Hepatocyte (in vitro differentiated cells): ENCODE data around the gene KCNA5. TPM values are rescaled to one million over a fixed set of nuclear protein-coding genes. Genes with fewer than 3 reads are reported as not detected.

ENCODE experiments used
- DNase-seq: peaks from one replicate; pipeline ENCODE4 v3.0.0-alpha.2; 2016; ENCODE audit warnings: low spot score
- H2AFZ ChIP-seq: fragments of 200-600 bp; sonication (generic); 2 replicates; pipeline ENCODE4 v1.6.0; 2016; ENCODE audit warnings: antibody characterized with exemption, mild to moderate bottlenecking
- H3K27ac ChIP-seq: fragments of 200-600 bp; sonication (generic); 2 replicates; pipeline ENCODE4 v1.5.1; 2016; ENCODE audit warnings: mild to moderate bottlenecking
- H3K27me3 ChIP-seq: fragments of 200-600 bp; sonication (generic); 2 replicates; pipeline ENCODE4 v1.6.1; 2016
- H3K36me3 ChIP-seq: fragments of 200-600 bp; sonication (generic); replicated peaks from 2 replicates; pipeline ENCODE4 v1.5.1; 2016; ENCODE audit warnings: low read depth; ENCODE audit not compliant: insufficient read depth
- H3K4me1 ChIP-seq: fragments of 200-600 bp; sonication (generic); 2 replicates; pipeline ENCODE4 v1.5.1; 2016; ENCODE audit warnings: mild to moderate bottlenecking, moderate library complexity; ENCODE audit not compliant: insufficient read depth
- H3K4me2 ChIP-seq: fragments of 200-600 bp; sonication (generic); 2 replicates; pipeline ENCODE4 v1.6.0; 2016
- H3K4me3 ChIP-seq: fragments of 200-600 bp; sonication (generic); 2 replicates; pipeline ENCODE4 v1.5.1; 2016; ENCODE audit warnings: mild to moderate bottlenecking
- H3K79me2 ChIP-seq: fragments of 200-600 bp; sonication (generic); 2 replicates; pipeline ENCODE4 v1.6.0; 2017; ENCODE audit warnings: mild to moderate bottlenecking
- H3K9me2 ChIP-seq: fragments of 200-600 bp; sonication (generic); replicated peaks from 2 replicates; pipeline ENCODE4 v1.6.0; 2017; ENCODE audit warnings: mild to moderate bottlenecking; ENCODE audit not compliant: insufficient read depth
- H3K9me3 ChIP-seq: fragments of 200-600 bp; sonication (generic); 2 replicates; pipeline ENCODE4 v1.5.1; 2016; ENCODE audit warnings: low read depth, mild to moderate bottlenecking
- H4K20me1 ChIP-seq: fragments of 200-600 bp; sonication (generic); 2 replicates; pipeline ENCODE4 v1.6.0; 2016; ENCODE audit warnings: mild to moderate bottlenecking; ENCODE audit not compliant: insufficient read depth, poor library complexity, severe bottlenecking
- CTCF ChIP-seq: fragments of 200-600 bp; sonication (generic); IDR thresholded peaks from 2 replicates; pipeline ENCODE4 v1.5.1; 2016; ENCODE audit warnings: antibody characterized with exemption, mild to moderate bottlenecking; ENCODE audit not compliant: poor library complexity
- EZH2 ChIP-seq: fragments of 200-600 bp; sonication (generic); IDR thresholded peaks from 2 replicates; pipeline ENCODE4 v1.6.1; 2016; ENCODE audit warnings: antibody characterized with exemption, mild to moderate bottlenecking, borderline replicate concordance
- EZH2phosphoT487 ChIP-seq: fragments of 200-600 bp; sonication (generic); IDR thresholded peaks from one replicate; pipeline ENCODE4 v1.6.1; 2018; ENCODE audit warnings: antibody characterized with exemption, mild to moderate bottlenecking, low read depth, moderate library complexity; ENCODE audit not compliant: unreplicated experiment, severe bottlenecking
- WGBS: methylation state at CpG from one replicate; pipeline ENCODE4 v1.1.6; 2016; ENCODE audit warnings: low lambda C conversion rate; ENCODE audit errors: missing lambda C conversion rate; 5-methylcytosine and 5-hydroxymethylcytosine counted together
- polyA plus RNA-seq: library from polyadenylated mRNA; unstranded; fragments of >200 nt; fragmentation: Nextera tagmentation; extraction: Ambion mirVana; gene quantifications from 2 replicates; pipeline ENCODE4 v1.2.1, GENCODE V29; 2016
- total RNA-seq: library from RNA; depleted of rRNA; stranded (reverse); fragments of >200 nt; gene quantifications from 2 replicates; pipeline ENCODE4 v1.2.3, GENCODE V29; 2014

The KCNA5 gene
- total and polyA plus RNA-seq, 2 experiments from 2014 or later: 1.8 to 2.8 TPM

DNA sequence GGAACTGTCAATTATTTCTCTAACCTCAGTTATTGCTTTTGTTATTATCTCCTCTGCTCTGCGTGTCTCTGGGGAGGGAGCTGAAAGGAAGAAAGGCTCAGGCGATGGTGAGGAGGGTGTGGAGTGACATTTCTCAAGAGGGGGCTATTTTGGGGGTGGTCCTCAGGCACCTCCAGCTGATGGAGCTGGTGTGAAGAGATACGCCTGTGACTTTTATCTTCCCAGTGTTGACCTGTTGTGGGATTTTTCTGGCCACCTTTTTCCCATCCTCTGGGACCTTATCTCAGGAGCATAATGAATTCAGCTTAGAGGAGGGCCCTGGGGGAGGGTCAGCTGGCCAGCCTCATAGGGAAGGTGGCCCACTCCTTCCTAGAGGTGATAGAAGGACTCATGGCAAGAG lies 26.4 kb downstream of the KCNA5 start:
- no peaks in the 10 kb centered on the region for H3K79me2 ChIP-seq
- no peaks in the 10 kb centered on the region for H3K36me3 ChIP-seq
- no peak overlapping the region for H2AFZ ChIP-seq
- H3K9me2 ChIP-seq: no peaks in the 10 kb centered on the region
- H3K27ac ChIP-seq: no peak overlapping the region
- no peak for DNase-seq
- no peaks in the 10 kb centered on the region for H3K4me1 ChIP-seq
- 70% methylated on average over 3 of the region's 3 CpGs for WGBS
- H4K20me1 ChIP-seq: no peaks in the 10 kb centered on the region
- H3K9me3 ChIP-seq: no peaks in the 10 kb centered on the region
- no peak for TF ChIP-seq CTCF
- TF ChIP-seq EZH2phosphoT487: no peak
- TF ChIP-seq EZH2: no peak
- peaks cover 14% of the 10 kb centered on the region for H3K27me3 ChIP-seq
- no peak overlapping the region for H3K4me3 ChIP-seq
- H3K4me2 ChIP-seq: no peak overlapping the region

DNA sequence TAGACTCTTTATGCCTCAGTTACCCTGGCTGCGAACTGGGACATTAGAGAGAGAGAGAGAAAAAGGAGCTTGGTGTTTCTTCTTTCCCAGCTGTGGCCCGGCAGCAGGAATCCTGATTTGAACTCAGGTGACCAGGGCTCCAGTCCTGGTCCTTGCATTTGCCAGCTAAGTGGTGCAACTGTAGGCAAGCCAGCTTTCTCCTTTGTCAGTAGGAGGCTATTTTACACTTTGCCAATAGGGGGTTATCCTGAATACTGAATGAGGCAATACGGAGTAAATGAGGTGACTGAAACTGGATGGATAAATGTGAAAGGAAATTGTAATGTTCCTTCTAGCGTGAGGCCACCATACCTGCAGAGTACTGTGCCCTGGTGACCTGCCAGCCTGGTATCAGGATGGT lies 27.8 kb downstream of the KCNA5 start:
- DNase-seq: no peak
- 75% methylated on average over 4 of the region's 4 CpGs for WGBS
- Histone ChIP-seq H3K4me1 (no peaks in the 10 kb centered on the region), H3K27ac (no peak overlapping the region), H3K4me3 (no peak overlapping the region), H3K36me3 (no peaks in the 10 kb centered on the region), H2AFZ (no peak overlapping the region), H4K20me1 (no peaks in the 10 kb centered on the region), H3K9me2 (no peaks in the 10 kb centered on the region), H3K79me2 (no peaks in the 10 kb centered on the region), H3K27me3 (peaks cover 14% of the 10 kb centered on the region), H3K9me3 (no peaks in the 10 kb centered on the region), H3K4me2 (no peak overlapping the region)
- TF ChIP-seq EZH2 (no peak), CTCF (no peak), EZH2phosphoT487 (no peak)

- no peak overlapping the region for H3K27ac ChIP-seq
- peaks cover 14% of the 10 kb centered on the region for H3K27me3 ChIP-seq
- H3K4me2 ChIP-seq: no peak overlapping the region
- H3K9me2 ChIP-seq: no peaks in the 10 kb centered on the region
- no peak overlapping the region for H2AFZ ChIP-seq
- 90% methylated on average over 5 of the region's 5 CpGs for WGBS
- H3K79me2 ChIP-seq: no peaks in the 10 kb centered on the region
- H4K20me1 ChIP-seq: no peaks in the 10 kb centered on the region
- no peak overlapping the region for H3K4me3 ChIP-seq
- no peaks in the 10 kb centered on the region for H3K4me1 ChIP-seq
- TF ChIP-seq EZH2phosphoT487 (no peak), CTCF (no peak)
- no peaks in the 10 kb centered on the region for H3K36me3 ChIP-seq
- H3K9me3 ChIP-seq: no peaks in the 10 kb centered on the region
- DNase-seq: no peak
Measured at GRCh38 chr12:5072311-5072710, 28.6 kb downstream of the KCNA5 start.

DNA sequence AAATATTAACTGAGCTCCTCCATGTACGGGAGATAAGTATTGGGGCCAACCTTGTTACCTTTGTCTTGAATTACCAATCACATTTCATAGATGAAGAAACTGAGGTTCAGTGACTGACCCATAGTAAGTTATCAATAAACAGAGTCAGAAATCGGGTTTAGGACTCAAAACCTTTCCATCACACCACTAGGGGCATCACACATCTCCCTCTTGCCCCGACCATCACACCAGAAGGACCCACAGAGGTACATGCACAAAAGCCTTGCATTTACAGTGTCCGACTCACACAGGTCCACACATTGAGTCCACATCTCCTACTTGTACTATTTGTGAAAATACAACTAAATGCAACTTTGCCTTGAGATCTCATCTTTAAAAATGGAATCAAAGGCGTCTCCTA lies 29.4 kb downstream of the KCNA5 start:
- Histone ChIP-seq H3K79me2 (no peaks in the 10 kb centered on the region), H3K27ac (no peak overlapping the region), H3K4me2 (no peak overlapping the region), H3K27me3 (peaks cover 14% of the 10 kb centered on the region), H4K20me1 (no peaks in the 10 kb centered on the region), H3K36me3 (no peaks in the 10 kb centered on the region), H3K4me1 (no peaks in the 10 kb centered on the region), H3K9me2 (no peaks in the 10 kb centered on the region), H2AFZ (no peak overlapping the region), H3K4me3 (no peak overlapping the region), H3K9me3 (no peaks in the 10 kb centered on the region)
- no peak for TF ChIP-seq EZH2
- no peak for TF ChIP-seq CTCF
- no peak for TF ChIP-seq EZH2phosphoT487
- DNase-seq: no peak
- WGBS: 75% methylated on average over 5 of the region's 5 CpGs
